HG03460 (cell line): ENCODE measurements around the gene NCR2.
A peak's percentile ranks its signal among the peaks of the same experiment; 100 is the strongest.

ENCODE experiments used
- ATAC-seq: cut with Tn5 transposase; IDR thresholded peaks from one replicate; pipeline ENCODE4 v1.9.1; 2021; ENCODE audit not compliant: unreplicated experiment

NCR2 gene

DNA sequence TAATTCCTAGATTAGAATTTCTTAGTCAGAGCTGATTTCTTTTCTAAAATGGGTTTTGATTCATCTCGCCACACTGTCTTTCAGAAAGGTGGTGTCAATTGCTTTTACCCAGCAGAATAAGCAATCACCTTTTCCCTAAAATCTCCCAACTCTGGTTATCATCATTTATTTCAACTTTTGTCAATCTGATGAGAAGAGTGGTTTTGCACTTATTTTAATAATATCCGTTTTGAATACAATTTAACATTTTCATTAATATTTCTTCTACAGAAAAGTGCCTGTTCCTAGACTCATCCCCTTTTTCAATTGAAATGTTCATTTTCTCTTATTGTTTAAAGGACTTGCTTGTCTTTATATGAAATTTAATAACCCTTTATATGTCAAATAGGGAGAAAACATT, 8.2 kb upstream of the NCR2 start:
- ATAC-seq: no peak

DNA sequence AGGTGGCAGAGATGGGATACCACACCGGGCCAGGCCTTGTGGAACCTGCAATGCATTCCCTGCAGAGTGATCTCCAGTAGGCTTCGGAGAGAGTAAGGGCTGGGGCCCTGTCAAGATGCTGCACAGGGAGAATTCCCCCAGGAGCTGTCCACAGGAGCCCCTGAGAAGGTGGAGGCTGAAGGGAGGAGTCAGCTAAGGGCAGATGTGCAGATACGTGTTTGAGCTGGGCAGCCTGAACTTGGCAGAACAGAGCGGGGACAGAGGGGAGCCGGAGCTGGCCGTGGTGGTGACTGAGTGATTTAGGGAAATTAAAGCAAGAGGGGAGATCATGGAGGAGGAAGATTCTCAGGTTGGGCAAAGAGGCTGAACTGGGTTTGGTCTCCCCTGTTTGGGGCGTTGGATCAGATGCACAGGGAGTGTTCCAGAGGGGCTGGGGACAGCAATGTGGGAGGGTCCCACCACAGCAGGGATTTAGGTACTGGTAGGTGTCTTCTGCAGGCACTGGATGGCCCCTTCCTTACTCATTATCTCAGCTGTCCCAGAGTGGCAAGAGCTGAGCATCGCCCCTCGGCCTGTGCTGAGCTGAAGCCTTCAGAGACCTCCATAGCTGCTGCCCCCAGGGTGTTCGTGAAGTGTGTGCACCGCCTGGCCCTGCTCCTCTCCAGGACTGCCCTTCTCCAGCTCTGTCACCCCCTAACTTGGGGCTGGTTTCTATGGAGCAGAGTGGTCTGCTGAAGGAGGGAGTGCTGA, 3.8 kb upstream of the NCR2 start:
- ATAC-seq: no peak

DNA sequence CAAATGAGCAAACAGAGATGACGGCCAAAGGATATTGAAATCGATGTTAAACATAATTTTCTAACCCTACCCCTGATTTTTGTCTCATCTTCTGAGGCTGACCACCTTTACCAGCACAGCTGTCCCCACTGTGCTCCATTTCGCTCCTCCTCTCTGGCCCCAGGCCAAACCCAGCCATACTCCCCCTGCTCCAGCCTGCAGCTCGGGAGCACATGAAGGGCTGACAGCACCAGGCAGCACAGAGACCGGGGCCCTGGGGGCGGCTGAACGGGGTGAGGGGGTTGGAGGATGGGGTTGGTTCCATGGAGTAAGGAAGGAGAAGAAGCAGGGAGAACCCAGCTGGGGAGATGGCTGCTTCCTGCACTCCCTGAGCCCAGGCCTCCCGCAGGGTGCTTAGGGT, 3.2 kb upstream of the NCR2 start:
- ATAC-seq: no peak

DNA sequence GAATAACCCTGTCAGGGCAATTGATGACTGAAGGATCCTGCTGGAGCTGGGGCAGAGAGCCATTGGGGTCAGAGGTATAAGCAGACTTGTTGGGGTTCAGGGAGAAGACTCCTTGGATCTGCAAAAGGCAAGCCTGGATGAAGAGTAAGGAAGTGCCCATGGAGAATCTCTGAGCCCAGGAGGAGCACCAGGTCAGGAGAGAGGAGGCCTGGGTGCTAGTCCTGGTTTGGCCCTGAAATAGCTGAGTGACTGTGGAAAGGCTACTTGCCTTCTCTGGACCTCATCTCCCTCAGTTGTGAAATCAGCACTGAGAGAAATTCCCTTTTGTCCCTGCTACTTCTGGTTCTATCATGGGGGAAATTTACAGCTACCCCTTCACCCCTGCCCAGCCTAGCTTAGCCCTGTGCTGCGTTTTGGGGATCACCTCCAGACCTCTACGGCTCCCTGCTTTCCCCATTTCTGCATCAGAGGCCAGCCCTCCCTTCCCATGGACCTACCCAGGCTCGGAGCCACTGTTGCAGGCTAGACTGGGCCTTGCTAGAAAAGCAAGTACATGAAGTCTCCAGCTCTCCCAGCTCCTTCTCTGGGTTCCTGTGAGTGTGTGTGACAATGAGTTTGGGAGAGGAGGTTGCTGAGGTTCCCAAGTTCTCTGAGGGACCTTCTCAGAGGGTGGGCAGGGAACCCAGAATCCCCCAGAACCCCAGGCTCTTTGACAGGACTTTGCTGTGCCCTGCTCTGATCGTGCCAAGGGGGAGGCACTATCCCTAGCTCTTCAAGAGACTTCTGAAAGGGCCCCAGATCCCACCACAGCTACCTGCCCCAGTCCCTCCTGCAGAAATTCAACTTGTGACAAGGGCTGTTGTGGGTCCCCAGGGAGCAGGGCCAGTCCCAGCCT, 2.3 kb upstream of the NCR2 start:
- ATAC-seq: no peak

DNA sequence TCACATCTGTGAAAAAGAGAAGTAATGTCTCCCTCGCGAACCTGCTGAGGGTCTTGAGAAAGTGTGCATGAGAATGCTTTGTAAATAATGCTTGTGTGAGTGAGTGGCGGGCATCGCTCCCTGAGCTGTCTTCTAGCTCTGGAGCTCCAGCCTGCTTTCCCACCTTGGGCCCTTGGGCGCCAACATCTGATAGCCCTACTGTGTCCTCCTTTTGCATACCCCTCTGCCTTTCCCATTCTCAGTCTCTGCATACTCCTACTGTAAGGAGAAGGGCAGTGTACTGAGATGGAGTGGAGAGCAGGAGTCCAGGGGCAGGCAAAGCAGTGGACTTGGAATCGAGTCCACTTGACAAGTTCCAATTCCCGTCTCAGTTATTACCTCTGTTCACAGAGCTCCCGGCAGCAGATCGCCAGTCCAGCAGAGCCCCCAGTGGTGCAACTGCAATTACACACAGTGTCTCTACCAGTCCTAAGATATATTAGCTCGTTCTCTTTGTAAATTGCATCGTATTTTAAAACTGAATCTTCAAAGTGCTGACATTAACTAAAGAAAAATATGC, 847 bp upstream of the NCR2 start:
- ATAC-seq: no peak

DNA sequence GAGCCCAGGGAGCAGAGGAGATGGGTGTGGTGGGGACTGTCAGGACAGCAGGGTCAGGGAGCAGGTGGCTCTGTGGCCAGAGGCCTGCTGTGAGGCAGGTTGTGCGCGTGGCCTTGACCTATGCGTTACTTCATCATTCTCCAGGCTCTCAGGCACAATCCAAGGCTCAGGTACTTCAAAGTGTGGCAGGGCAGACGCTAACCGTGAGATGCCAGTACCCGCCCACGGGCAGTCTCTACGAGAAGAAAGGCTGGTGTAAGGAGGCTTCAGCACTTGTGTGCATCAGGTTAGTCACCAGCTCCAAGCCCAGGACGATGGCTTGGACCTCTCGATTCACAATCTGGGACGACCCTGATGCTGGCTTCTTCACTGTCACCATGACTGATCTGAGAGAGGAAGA, 535 bp downstream of the NCR2 start:
- no peak for ATAC-seq

DNA sequence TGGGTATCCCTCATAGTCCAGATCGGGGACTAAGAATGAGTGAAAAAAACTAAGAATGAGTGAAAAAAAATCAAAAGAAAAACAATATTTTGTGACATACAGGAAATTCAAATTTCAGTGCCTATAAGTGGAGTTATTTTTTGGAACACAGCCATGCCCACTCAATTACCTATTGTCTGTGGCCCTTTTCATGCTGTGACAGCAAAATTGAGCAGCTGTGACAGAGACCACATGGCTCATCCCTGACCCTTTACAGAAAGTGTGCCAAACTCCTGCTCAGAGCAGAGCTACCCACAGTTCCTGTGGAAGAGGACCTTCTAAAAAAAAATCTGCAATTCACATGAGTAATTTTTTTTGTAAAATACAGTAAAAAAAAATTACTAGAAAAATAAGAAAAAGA, 1.4 kb downstream of the NCR2 start:
- no peak for ATAC-seq

DNA sequence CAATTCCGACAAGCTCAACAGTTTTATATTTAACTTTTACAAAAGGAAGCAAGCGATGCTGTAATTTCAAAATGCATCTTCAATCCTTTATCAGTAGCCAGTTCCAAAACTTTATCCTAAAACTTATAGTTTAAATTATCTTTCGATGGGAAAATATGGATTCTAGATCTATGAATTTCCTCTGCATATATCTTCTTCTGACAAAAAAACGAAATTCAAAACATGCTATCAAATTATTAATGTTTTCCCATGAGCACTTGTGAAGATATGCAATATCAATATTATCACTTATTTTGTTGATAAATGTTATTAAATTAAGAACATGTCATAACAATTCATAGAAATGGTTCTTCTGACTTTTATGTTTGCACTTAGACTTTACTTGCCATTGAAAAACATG, 2.3 kb downstream of the NCR2 start:
- no peak for ATAC-seq

DNA sequence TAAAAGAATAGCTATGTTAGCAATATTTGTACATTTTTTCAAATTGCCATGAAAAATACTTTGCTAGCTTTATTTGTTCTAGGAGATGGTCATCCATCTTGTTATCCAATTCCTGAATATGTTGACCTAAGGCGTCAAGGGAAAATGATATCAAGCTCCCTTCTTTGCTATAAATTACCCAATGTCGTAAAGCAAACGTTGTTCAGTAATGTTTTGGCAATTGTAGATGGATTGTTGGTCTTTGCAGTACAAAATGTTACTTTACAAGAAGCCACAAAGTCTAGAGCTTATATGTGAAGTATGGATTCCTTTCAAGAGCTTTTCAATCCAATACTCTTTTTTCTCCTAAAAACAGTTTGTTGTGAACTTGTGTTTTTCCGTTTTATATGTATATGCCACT, 3.3 kb downstream of the NCR2 start:
- no peak for ATAC-seq

DNA sequence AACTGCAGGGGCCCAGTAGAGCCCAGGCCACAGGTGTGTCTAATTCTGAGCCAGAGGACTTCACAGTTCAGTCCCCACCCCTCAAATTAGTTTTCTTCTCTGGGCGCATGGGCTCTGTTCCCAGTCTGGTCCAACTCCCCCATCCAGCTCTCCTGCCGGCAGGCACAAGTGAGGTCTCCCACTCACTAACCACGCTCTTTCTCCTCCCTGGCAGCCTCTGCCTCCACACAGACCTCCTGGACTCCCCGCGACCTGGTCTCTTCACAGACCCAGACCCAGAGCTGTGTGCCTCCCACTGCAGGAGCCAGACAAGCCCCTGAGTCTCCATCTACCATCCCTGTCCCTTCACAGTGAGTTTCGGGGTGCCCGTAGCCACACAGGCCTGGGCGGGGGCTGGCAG, 6.2 kb downstream of the NCR2 start:
- no peak for ATAC-seq

DNA sequence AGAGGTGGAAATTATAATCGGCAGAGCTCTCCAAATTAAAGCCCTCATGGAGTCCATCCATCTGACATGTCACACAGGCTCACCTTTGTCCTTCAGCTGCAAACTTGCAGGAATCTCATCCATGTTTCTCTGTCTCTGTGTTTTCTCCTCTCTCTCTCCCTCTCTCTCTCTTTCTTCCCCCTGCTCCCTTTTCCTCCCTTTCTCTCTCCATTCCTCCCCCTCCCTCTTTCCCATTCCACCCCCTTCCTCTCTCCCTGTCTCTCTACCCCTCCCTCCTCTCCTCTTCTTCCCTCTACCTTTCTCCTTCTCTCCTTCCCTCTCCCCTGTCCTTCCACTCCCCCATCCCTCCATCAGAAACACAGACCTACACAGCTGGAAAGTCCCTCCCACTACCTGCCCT, 6.8 kb downstream of the NCR2 start:
- no peak for ATAC-seq

DNA sequence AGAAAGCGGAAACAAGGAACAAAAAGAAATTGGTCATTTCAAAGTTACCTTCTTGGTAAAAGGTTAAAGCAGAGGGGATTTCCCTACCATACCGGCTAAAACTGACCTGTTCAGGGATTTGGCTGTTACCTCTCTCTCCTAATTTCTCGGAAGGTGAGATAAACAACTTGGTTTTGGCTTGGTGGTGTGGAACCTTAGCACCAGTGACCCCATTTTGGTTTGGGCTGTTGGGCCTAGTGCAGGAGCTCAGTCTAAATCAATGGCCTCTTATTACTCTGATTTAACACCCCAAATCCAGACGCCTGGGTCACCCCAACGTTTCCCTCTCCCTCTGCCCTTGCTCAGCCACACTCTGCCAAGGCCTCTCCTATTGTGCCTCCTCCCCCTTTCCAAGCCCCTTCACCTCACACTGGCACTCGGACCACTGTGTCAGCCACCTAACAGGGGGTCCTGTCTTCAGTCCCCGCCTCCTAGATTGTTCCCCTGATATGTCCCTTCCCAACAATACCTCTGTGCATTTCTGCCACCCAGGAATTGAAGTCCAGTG, 8.3 kb downstream of the NCR2 start:
- no peak for ATAC-seq

DNA sequence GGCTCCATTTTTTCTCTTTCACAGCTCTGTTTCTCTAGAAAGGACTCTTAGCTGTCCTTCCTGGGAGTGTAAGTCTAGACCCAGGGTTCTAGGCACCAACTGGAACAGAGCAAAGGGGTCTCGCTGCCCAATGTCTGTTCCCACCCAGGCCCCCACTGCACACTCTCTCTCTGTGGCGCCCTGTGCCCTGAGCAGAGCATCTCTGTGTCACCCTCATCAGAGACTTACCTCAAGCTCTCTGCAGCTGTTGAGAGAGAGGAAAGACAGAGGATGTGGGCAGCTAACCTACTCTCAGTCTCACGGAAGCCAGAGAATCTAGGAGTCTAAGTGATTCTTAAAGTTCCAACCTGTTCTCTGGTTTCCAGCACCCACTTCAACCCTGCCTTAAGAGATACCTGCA, 9.5 kb downstream of the NCR2 start:
- ATAC-seq: peak; percentile 87

DNA sequence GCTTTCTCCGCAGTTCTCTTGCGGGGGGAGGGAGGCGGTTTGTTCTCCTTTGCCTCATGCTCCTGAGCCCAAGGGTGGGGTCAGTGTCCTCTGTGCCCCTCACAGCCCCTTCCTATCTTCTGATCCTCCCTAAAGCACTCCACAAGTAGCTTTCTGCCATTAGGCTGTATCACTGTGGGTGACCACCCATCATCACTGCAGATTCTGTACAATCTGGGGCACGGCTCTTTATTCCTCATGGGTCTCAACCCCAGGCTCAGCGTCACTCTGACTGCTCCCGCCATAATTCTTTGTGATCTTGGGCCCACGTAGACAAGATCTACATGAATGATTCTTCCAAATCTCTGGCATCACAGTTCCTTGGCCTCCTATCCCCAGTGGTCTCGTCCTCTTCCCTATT, 10.5 kb downstream of the NCR2 start:
- no peak for ATAC-seq

DNA sequence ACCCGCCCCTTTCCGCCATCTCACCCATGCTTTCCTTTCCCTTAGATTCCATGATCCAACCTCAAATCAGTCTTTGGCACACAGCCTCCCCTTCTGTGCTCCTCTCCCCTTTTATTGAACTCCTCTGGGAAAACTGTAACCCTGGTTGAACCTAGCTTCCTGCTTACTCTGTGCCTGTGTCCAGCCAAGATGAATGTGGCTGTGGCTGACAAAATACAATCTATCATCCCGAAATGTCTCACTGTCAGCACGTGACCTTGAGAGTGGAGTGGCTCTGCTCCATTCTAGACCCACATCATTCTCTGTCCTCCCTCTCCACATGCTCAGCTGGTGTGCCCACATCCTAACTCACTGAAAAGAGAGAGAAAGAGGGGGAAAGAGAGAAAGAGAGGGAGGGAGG, 11.0 kb downstream of the NCR2 start:
- no peak for ATAC-seq

DNA sequence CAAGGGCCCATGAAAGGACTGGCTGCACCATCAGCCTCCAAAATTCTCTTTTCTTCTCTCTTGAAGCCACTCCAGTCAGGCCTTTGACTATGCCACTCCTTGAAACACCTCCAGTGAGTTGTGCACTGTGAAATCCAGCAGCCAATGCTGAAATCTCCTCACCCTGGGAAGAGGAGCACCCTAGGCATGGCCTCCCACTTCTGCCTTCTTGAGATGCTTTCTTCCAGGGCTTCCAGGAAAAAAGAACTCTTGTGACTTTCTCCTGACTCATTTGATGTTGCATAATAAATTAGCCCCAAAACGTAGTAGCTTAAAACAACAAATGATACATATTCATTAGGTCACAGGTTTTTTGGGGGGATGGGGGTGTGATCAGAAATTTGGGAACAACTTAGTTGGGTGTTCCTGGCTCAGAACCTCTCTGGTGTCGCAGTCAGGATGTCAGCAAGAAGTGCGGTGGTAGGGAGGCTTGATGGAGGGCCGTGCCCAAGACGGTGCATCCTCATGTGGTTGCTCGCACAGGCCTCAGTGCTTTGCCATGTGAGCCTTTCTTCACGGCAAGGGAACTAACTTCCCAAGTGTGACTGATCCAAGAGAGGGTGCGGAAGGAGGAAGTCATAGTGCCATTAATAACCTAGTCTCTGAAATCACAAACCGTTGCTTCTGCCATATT, 12.1 kb downstream of the NCR2 start:
- no peak for ATAC-seq

DNA sequence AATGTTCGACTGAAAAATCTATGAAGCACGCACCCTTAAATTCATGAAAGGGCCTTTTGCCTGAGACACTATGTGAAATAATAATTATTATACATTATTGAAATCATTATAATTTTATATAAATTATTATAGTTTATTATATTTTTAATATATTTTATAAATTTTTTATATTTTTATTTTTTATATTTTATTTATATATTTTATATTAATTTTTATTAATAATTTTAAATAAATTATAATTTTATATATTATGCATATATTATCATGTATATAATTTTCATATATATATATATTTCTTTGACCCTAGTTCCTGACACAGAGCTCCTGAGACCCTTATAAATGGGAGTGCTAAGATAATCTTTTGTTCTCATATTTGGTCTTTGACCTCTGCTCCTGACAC, 13.5 kb downstream of the NCR2 start:
- ATAC-seq: no peak

DNA sequence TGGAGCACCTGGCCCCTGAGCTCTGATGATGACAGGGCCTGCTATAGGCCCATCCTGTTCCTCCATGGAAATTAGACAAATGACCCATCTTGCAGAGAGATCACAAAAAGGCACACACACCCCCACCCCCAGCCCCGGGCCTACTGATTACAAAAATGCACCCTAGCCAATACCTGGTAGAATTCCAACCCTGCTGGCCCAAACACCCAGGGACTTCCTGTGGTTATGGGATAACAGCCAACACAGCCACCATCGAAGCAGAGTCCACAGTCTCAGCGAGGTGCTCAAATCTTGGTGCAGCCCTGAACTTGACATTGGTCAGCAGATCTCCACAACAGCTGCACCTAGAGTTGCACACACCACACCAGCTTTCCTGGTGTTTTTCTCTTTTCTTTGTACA, 17.0 kb downstream of the NCR2 start:
- no peak for ATAC-seq

DNA sequence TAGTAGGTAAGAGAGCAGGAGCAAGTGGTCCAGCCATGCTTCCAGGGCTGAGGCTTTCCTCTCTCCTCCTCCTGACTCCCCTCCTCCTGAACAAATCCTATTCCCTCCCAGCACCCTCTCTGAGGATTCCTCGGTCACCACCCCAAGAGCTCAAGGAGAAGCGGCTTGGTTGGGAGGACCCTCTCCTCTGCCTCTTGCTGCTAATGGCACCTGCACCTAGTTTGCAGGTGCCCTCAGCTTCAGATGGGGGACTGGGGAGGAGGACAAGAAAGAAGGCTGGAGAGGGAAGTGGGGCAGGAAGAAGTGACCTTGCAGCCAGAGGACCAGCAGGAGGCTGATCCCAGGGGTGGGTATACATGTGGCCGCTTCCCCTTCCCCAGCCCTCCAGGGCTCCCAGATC, 17.5 kb downstream of the NCR2 start:
- no peak for ATAC-seq

DNA sequence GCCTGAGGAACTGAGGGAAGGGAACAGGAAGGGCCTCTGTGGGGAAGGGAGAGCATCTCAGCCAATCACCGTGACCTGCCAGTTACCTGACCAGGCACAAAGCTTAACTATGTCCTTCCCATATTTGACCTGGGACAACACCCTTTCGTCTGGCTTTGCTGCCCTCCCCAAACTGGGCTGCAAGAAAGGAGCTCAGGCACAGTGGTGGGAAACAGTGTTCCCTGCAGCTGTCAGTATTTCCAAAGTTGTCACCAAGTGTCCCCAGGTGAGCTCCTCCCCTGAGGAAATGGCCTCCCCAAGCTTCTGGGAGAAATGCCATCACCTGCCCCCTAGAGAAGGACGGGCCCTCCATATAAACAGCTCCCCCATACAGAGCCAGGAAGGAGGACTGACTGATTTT, 17.9 kb downstream of the NCR2 start:
- ATAC-seq: no peak

DNA sequence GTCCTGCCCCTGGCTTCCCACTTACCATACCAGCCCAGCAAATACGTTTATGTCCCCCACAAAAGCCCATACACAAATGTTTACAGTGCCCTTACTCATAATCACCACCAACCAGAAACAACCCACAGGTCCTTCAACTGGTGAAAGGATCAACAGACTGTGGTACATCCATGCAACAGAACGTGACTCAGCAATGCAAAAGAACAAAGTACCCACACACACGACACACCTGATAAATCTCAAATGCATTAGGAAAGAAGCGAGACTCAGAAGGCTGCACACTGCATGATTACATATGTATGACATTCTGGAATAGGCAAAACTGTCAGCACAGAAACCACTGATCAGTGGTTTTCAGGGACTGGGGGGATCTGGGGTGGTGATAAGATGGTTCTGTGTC, 20.5 kb downstream of the NCR2 start:
- ATAC-seq: no peak
